ENCODE measurements around the gene RAD51B. TPM values are rescaled to one million over a fixed set of nuclear protein-coding genes. Genes with fewer than 3 reads are reported as not detected.

RAD51B gene
- total and polyA plus RNA-seq, 9 of the 15 experiments (the other 6 are each of a cell fraction or from before 2014, with no cell fraction given), result 8.5 to 17.3 (median 11.3) TPM

GRCh38 chr14:68286667-68287066 is 467.1 kb downstream of the RAD51B start:
- in situ Hi-C loops (cut with MboI), result no loop called here
- no peak overlapping the region for H3K4me3 ChIP-seq
- intact Hi-C loops (cut with micrococcal nuclease), result no loop called here
- H3K4me2 ChIP-seq (ENCODE audit: insufficient read depth, low read length), result no peak overlapping the region
- DNase-seq (ENCODE audit: extremely low read depth in 1 of 4, low spot score in 3 of 4), result no peak
- no peak overlapping the region for H3K27ac ChIP-seq (ENCODE audit: extremely low read depth, low read depth, low read length)
- POLR2A ChIA-PET, result interaction anchor here (0.6 to 1.5 kb wide), 3 partner anchors 9 to 421 kb away, joined by 3 to 4 read pairs (median 3); no protein-coding TSS in a partner anchor
- no peak overlapping the region for H2AFZ ChIP-seq (ENCODE audit: low read depth, low read length)
- no peaks in the 10 kb centered on the region for H4K20me1 ChIP-seq (replicated peaks; ENCODE audit: control insufficient read depth, insufficient read depth, low read length)
- ATAC-seq, result no peak
- no peaks in the 10 kb centered on the region for H3K79me2 ChIP-seq (ENCODE audit: control insufficient read depth, insufficient read depth, low read length)
- H3K4me1 ChIP-seq (replicated peaks in 1 of 2; ENCODE audit: control insufficient read depth in 2 of 2, insufficient read depth in 2 of 2, low read length in 2 of 2), result peaks cover 0 to 9% of the 10 kb centered on the region in 2 experiments; a peak in 3 of 5 replicates
- CTCF ChIA-PET (ENCODE audit: low intra/inter-chr PET ratio), result no interaction called here
- H3K9ac ChIP-seq (ENCODE audit: insufficient read depth in 1 of 2, low read depth in 2 of 2, low read length in 2 of 2), result no peak overlapping the region
- H3K9me3 ChIP-seq (replicated peaks; ENCODE audit: control insufficient read depth, insufficient read depth, low read depth, low read length), result no peaks in the 10 kb centered on the region
- no peak for FAIRE-seq
- H3K27me3 ChIP-seq (ENCODE audit: control insufficient read depth in 2 of 2, insufficient read depth in 2 of 2, low read length in 2 of 2), result no peaks in the 10 kb centered on the region
- H3K36me3 ChIP-seq (ENCODE audit: control insufficient read depth, insufficient read depth, low read length), result no peaks in the 10 kb centered on the region
- BruUV-seq (replicated peaks), result no TSS peak
- no peaks in the 10 kb centered on the region for H3K9me1 ChIP-seq (ENCODE audit: control insufficient read depth, insufficient read depth, low read length)
- TF ChIP-seq NCOA6 (IDR thresholded peaks at IDR 0.05), result no peak
- TF ChIP-seq ZFP30 (CRISPR knock-in tag; IDR thresholded peaks at IDR 0.05; ENCODE audit: borderline replicate concordance), result no peak
- no peak for TF ChIP-seq HOXB6 (CRISPR knock-in tag; IDR thresholded peaks at IDR 0.05; ENCODE audit: borderline replicate concordance)
- no peak for TF ChIP-seq ZBTB40 (IDR thresholded peaks at IDR 0.05)
- TF ChIP-seq ZBTB40 (CRISPR knock-in tag; IDR thresholded peaks at IDR 0.05), result no peak
- no peak for TF ChIP-seq NUFIP1 (IDR thresholded peaks at IDR 0.05; ENCODE audit: partially characterized antibody)
- no peak for TF ChIP-seq ZNF586 (CRISPR knock-in tag; conservative IDR thresholded peaks at IDR 0.05)
- TF ChIP-seq LARP7 (IDR thresholded peaks at IDR 0.05), result no peak
- no peak for TF ChIP-seq ZNF57 (CRISPR knock-in tag; IDR thresholded peaks at IDR 0.05)
- no peak for TF ChIP-seq THAP7 (CRISPR knock-in tag; IDR thresholded peaks at IDR 0.05)
- TF ChIP-seq CEBPB (tag; IDR thresholded peaks at IDR 0.05), result no peak
- no peak for TF ChIP-seq TGIF2 (CRISPR knock-in tag; IDR thresholded peaks at IDR 0.05)
- no peak for TF ChIP-seq USF2 (CRISPR knock-in tag; IDR thresholded peaks at IDR 0.05)
- TF ChIP-seq GATA2 (CRISPR knock-in tag; IDR thresholded peaks at IDR 0.05), result no peak
- no peak for TF ChIP-seq ZNF699 (CRISPR knock-in tag; IDR thresholded peaks at IDR 0.05; ENCODE audit: insufficient replicate concordance)

Measured in K562 (cell line).